Endodermal cell (in vitro differentiated cells): ENCODE measurements around the gene SLC39A13. TPM values are rescaled to one million over a fixed set of nuclear protein-coding genes. Genes with fewer than 3 reads are reported as not detected.

ENCODE experiments used
- DNase-seq: peaks from one replicate; pipeline ENCODE4 v3.0.0-alpha.2; 2017
- H3K27ac ChIP-seq: 2 replicates; pipeline ENCODE4 v1.5.1; 2013; ENCODE audit warnings: mild to moderate bottlenecking, low read depth, low read length, moderate library complexity
- H3K27me3 ChIP-seq: 2 replicates; pipeline ENCODE4 v1.6.1; 2013; ENCODE audit warnings: mild to moderate bottlenecking, low read length, moderate library complexity; ENCODE audit not compliant: insufficient read depth, control insufficient read depth, poor library complexity, severe bottlenecking
- H3K36me3 ChIP-seq: 2 replicates; pipeline ENCODE4 v1.7.0; 2013; ENCODE audit warnings: mild to moderate bottlenecking, low read length, moderate library complexity; ENCODE audit not compliant: control insufficient read depth, insufficient read depth
- H3K4me1 ChIP-seq: one replicate; pipeline ENCODE4 v1.7.0; 2013; ENCODE audit warnings: low read length; ENCODE audit not compliant: control insufficient read depth, insufficient read depth
- H3K4me3 ChIP-seq: 2 replicates; pipeline ENCODE4 v1.5.1; 2013; ENCODE audit warnings: mild to moderate bottlenecking, low read length, moderate library complexity
- H3K9ac ChIP-seq: 2 replicates; pipeline ENCODE4 v1.6.1; 2013; ENCODE audit warnings: mild to moderate bottlenecking, low read length, moderate library complexity; ENCODE audit not compliant: poor library complexity, severe bottlenecking; ENCODE audit errors: extremely low read depth
- H3K9me3 ChIP-seq: 2 replicates; pipeline ENCODE4 v1.6.1; 2013; ENCODE audit warnings: mild to moderate bottlenecking, low read length, moderate library complexity; ENCODE audit not compliant: control insufficient read depth
- H3K27ac Mint-ChIP-seq: 2 replicates; pipeline ENCODE4 v1.8.0; 2020; ENCODE audit warnings: mixed read lengths
- H3K27me3 Mint-ChIP-seq: 2 replicates; pipeline ENCODE4 v1.8.0; 2021; ENCODE audit warnings: mild to moderate bottlenecking, mixed read lengths; ENCODE audit not compliant: insufficient read depth
- H3K36me3 Mint-ChIP-seq: 2 replicates; pipeline ENCODE4 v1.8.0; 2020; ENCODE audit warnings: low read depth, mixed read lengths
- H3K4me1 Mint-ChIP-seq: 2 replicates; pipeline ENCODE4 v1.8.0; 2020; ENCODE audit warnings: mixed read lengths
- H3K4me3 Mint-ChIP-seq: 2 replicates; pipeline ENCODE4 v1.8.0; 2020; ENCODE audit warnings: mild to moderate bottlenecking, moderate library complexity, mixed read lengths
- H3K9me3 Mint-ChIP-seq: 2 replicates; pipeline ENCODE4 v1.8.0; 2020; ENCODE audit warnings: mild to moderate bottlenecking, mixed read lengths
- CTCF ChIP-seq: fragments of 200-600 bp; sonication (generic); conservative IDR thresholded peaks from 2 replicates; pipeline ENCODE4 v1.5.0; 2021; ENCODE audit warnings: antibody characterized with exemption, mild to moderate bottlenecking
- WGBS, 2 experiments: methylation state at CpG; one replicate each; pipeline versions ENCODE4 v1.1.5 to v1.1.7; 2013; ENCODE audit warnings: missing lambda C conversion rate in 2 of 2, mixed read lengths in 1 of 2; ENCODE audit not compliant: insufficient coverage in 1 of 2, insufficient read length in 1 of 2; 5-methylcytosine and 5-hydroxymethylcytosine counted together
- total RNA-seq, 2 donors: library from RNA; stranded (reverse); fragmentation: NEBNext Ultra II Directional in 1 of 2; extraction: Animal tissue kit (Norgen Biotek cat#: 25700) in 1 of 2; gene quantifications; 2 replicates in 1 of 2; 3 replicates in 1 of 2; pipeline ENCODE4 v1.2.1, GENCODE V29; 2021

Gene SLC39A13
- total RNA-seq, 2 donors from 2014 or later, result 34.7 to 40.4 TPM

DNA sequence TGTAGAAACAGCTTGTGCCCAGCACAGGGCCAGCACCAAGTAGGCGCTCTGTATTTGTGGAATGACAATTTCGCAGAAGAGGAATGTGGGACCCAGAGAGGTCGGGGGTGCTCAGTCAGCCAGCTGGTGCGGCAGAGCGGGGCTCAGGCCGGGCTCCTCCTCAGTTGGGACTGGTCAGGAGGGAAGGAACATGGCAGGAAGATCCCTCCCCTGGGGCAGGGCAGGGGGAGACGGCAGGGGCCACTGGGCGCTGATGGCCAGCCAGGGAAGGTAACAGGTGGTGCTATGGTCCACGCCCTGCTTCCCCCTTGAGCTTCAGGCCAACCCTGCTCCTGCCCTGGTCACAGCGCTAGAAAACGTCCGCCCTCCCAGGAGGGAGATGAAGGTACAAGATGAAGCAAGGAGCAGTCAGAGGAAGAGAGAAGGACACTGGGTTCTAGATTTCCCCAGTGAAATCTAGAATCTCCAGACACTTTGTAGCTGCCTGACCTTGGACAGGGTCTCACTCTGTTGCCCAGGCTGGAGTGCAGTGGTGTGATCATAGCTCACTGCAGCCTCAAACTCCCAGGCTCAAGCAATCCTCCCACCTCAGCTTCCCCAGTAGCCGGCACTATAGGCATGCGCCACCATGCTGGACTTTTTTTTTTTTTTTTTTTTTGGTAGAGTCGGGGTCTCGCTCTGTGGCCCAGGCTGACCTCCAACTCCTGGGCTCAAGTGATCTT is 16.5 kb upstream of the SLC39A13 start:
- Mint-ChIP-seq H3K9me3 (no peaks in the 10 kb centered on the region), H3K36me3 (no peaks in the 10 kb centered on the region), H3K27me3 (no peaks in the 10 kb centered on the region), H3K4me1 (no peaks in the 10 kb centered on the region), H3K4me3 (no peak overlapping the region), H3K27ac (no peak overlapping the region)
- no peaks in the 10 kb centered on the region for H3K4me1 ChIP-seq
- H3K9ac ChIP-seq, result no peak overlapping the region
- H3K27me3 ChIP-seq, result no peaks in the 10 kb centered on the region
- no peak for TF ChIP-seq CTCF
- DNase-seq, result no peak
- no peaks in the 10 kb centered on the region for H3K36me3 ChIP-seq
- WGBS, 2 experiments, result 95% methylated on average over 11 to 16 of the region's 16 CpGs
- no peak overlapping the region for H3K4me3 ChIP-seq
- no peak overlapping the region for H3K27ac ChIP-seq
- H3K9me3 ChIP-seq, result no peaks in the 10 kb centered on the region

GRCh38 chr11:47392546-47393162 is 15.7 kb upstream of the SLC39A13 start:
- Histone ChIP-seq H3K9ac (no peak overlapping the region), H3K27ac (no peak overlapping the region), H3K36me3 (no peaks in the 10 kb centered on the region), H3K9me3 (no peaks in the 10 kb centered on the region), H3K4me3 (no peak overlapping the region), H3K27me3 (no peaks in the 10 kb centered on the region), H3K4me1 (no peaks in the 10 kb centered on the region)
- H3K9me3 Mint-ChIP-seq, result no peaks in the 10 kb centered on the region
- TF ChIP-seq CTCF, result no peak
- no peaks in the 10 kb centered on the region for H3K4me1 Mint-ChIP-seq
- WGBS, 2 experiments, result 91 to 93% methylated on average over 9 to 14 of the region's 14 CpGs
- no peak overlapping the region for H3K27ac Mint-ChIP-seq
- H3K36me3 Mint-ChIP-seq, result no peaks in the 10 kb centered on the region
- H3K27me3 Mint-ChIP-seq, result no peaks in the 10 kb centered on the region
- no peak for DNase-seq
- H3K4me3 Mint-ChIP-seq, result no peak overlapping the region

GRCh38 chr11:47393163-47394049 is 15.0 kb upstream of the SLC39A13 start:
- H3K4me1 ChIP-seq, result no peaks in the 10 kb centered on the region
- no peak overlapping the region for H3K9ac ChIP-seq
- H3K4me3 ChIP-seq, result no peak overlapping the region
- peaks cover 6% of the 10 kb centered on the region for H3K4me1 Mint-ChIP-seq
- H3K27ac ChIP-seq, result no peak overlapping the region
- no peaks in the 10 kb centered on the region for H3K9me3 Mint-ChIP-seq
- 93% methylated on average over 11 to 19 of the region's 20 CpGs for WGBS, 2 experiments
- no peaks in the 10 kb centered on the region for H3K36me3 ChIP-seq
- no peaks in the 10 kb centered on the region for H3K27me3 Mint-ChIP-seq
- H3K27me3 ChIP-seq, result no peaks in the 10 kb centered on the region
- H3K4me3 Mint-ChIP-seq, result no peak overlapping the region
- H3K36me3 Mint-ChIP-seq, result no peaks in the 10 kb centered on the region
- no peaks in the 10 kb centered on the region for H3K9me3 ChIP-seq
- no peak overlapping the region for H3K27ac Mint-ChIP-seq
- no peak for TF ChIP-seq CTCF
- no peak for DNase-seq
